ENCODE results near the gene CLCNKB. TPM values are rescaled to one million over a fixed set of nuclear protein-coding genes. Genes with fewer than 3 reads are reported as not detected.

The CLCNKB gene
- total and polyA plus RNA-seq, 11 donors = 0.50 to 2.7 (median 1.5) TPM

DNA sequence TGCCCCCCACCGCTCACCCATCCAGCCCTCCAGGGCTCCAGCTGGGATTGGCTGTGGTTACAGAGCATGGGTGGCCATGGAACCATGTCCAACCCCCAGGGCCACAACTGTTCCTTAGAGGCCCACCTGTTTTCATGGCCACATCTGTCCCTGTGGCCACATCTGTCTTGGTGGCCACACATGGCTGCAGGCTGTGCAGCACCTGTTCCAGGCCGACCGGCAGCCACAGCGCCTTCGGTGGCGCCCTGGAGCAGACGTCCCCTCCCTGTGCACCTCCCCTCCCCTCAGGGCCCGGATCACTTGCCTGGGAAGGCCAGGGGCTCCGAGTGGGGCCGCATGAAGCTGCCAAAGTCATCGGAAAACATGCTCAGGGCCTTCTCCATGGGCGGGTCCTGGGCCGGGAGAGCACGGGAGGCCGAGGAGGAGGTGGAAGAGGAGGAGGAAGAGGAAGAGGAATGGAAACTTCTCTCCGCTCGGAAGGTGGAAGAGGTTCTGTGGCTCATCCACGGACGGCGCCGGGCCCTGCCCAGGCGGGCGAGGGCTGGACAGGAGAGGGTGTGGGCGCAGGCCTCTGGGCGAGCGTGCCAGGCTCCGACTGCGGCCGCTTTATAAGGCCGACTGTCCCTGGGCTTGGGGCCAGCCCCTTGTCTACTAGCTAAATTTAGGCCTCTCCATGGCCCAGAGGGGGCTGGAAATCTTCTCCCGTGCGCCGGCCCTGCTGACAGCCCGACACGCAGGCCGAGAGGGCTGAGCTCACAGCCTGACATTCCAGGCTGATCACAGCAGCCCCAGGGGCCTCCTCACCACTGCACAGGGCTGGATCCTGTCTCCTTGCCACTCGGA, 25.9 kb upstream of the CLCNKB start, which contains the start of gene HSPB7:
Gene HSPB7 (minus strand): TSS at position 583 of the 843 bp plus-strand sequence. CDS start 80 bp downstream, at position 503.
- peak in 1 of 2 donors; percentile 93 for TF ChIP-seq POLR2A (IDR thresholded peaks at IDR 0.05)
- TF ChIP-seq, protein P1, sequence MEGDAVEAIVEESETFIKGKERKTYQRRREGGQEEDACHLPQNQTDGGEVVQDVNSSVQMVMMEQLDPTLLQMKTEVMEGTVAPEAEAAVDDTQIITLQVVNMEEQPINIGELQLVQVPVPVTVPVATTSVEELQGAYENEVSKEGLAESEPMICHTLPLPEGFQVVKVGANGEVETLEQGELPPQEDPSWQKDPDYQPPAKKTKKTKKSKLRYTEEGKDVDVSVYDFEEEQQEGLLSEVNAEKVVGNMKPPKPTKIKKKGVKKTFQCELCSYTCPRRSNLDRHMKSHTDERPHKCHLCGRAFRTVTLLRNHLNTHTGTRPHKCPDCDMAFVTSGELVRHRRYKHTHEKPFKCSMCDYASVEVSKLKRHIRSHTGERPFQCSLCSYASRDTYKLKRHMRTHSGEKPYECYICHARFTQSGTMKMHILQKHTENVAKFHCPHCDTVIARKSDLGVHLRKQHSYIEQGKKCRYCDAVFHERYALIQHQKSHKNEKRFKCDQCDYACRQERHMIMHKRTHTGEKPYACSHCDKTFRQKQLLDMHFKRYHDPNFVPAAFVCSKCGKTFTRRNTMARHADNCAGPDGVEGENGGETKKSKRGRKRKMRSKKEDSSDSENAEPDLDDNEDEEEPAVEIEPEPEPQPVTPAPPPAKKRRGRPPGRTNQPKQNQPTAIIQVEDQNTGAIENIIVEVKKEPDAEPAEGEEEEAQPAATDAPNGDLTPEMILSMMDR (IDR thresholded peaks at IDR 0.05) = peak in 3 of 12 donors; percentile 3 to 14 (median 8)
- Histone ChIP-seq H3K27ac (peak within 1 kb of the TSS; percentile 88 to 99 (median 97)), H3K4me1 (peaks cover 0 to 70% (median 34%) of the 10 kb centered on the region in 12 donors), H3K4me3 (peak within 1 kb of the TSS; percentile 27 to 81 (median 66)), H3K9me3 (no peaks in the 10 kb centered on the region), H3K27me3 (peaks cover 0 to 5% (median 0%) of the 10 kb centered on the region in 9 donors), H3K36me3 (peaks cover 0 to 10% (median 0%) of the 10 kb centered on the region in 9 donors)
- intact Hi-C loops (cut with DNase I) = no loop called here
- peak; percentile 91 to 96 (median 92) for DNase-seq
- 8 to 20% (median 13%) methylated on average over 25 to 37 of the region's 37 CpGs for WGBS, 4 donors
- peak; percentile 56 to 63 (median 60) for ATAC-seq

DNA sequence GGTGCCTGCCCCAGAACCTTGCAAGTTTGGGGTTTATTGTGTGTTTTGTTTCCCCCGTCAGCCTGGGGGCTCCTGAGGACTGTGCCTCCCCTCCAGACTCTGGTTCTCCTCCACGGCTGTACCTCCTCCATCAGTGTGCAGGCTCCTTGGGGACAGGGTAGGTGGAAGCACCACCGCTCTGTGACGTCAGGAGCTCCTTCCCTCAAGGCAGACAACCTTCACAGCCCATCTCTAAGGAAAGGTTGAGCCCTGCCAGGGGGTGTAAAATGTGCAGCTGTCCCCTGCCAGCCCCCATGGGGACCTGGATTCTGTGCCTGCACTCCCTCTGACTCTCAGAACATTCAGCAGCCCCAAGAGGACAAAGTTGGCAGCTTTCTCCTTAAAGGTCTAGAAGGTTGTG, 25.3 kb upstream of the CLCNKB start:
- ATAC-seq = peak; percentile 0 to 6 (median 2)
- TF ChIP-seq, protein P1 (IDR thresholded peaks at IDR 0.05) = no peak
- TF ChIP-seq POLR2A (IDR thresholded peaks at IDR 0.05) = no peak
- peak in 2 of 5 donors; percentile 57 to 64 for DNase-seq
- Histone ChIP-seq H3K36me3 (peaks cover 0 to 10% (median 0%) of the 10 kb centered on the region in 9 donors), H3K4me3 (peak overlapping the region in 11 of 12 donors; percentile 13 to 81 (median 66)), H3K4me1 (peaks cover 0 to 65% (median 29%) of the 10 kb centered on the region in 12 donors), H3K27me3 (peaks cover 0 to 2% (median 0%) of the 10 kb centered on the region in 9 donors), H3K27ac (peak overlapping the region; percentile 88 to 99 (median 97)), H3K9me3 (no peaks in the 10 kb centered on the region)
- 18 to 32% (median 28%) methylated on average over 4 of the region's 4 CpGs for WGBS, 4 donors
- intact Hi-C loops (cut with DNase I) = no loop called here

DNA sequence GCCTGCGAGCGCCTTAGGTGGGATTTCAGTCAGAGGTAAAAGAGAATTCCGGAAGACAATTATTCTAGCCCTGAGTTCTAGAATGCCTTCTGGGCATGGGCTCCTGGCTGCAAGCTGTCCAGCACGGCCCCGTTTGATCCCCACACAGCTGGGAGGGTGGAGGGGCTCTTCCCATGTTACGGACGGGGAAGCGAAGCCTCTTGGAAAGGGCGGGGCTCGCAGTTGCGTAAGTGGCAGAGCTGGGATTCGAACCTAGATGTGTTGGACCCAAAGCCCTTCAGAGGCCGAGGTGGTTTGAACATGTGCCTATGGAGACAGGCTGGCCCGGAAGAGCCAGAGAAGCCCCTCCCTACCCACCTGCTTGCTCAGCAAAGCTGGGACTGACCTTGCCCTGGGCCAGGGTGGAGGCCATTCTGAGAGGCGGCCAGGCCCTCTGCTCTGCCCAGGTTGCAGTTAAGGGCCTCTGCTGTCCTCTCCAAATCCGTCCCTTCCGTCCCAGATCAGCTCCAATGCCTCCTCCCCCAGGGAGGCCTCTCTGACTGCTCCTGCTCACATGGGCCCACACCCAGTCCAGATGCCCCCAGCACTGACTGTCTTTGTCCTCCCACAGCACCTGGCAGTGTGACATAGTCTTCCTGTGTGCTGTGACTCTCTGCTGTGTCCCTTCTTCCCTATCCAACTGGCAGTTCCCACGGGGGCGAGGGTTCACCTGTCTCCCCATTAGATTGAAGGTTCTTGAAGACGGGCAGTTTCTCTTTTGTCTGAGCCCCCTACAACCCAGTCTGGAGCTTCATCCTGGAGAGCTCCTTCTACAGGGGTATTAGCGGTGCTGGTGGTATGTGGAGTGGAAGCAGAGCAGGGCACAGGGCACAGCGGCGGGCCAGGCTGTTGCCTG, 24.6 kb upstream of the CLCNKB start:
- 45 to 69% (median 56%) methylated on average over 11 to 23 of the region's 23 CpGs for WGBS, 4 donors
- H3K27me3 ChIP-seq = no peaks in the 10 kb centered on the region
- DNase-seq (peak in 2 of 5 donors; percentile 56 to 61), ATAC-seq (peak; percentile 1 to 48 (median 17))
- H3K27ac ChIP-seq = peak overlapping the region; percentile 88 to 99 (median 97)
- H3K4me3 ChIP-seq = peak overlapping the region; percentile 0 to 81 (median 66)
- peaks cover 0 to 59% (median 24%) of the 10 kb centered on the region in 12 donors for H3K4me1 ChIP-seq
- TF ChIP-seq, protein P1 (IDR thresholded peaks at IDR 0.05) = no peak
- TF ChIP-seq POLR2A (IDR thresholded peaks at IDR 0.05) = peak in 1 of 2 donors; percentile 18
- H3K36me3 ChIP-seq = peaks cover 0 to 10% (median 0%) of the 10 kb centered on the region in 9 donors
- no peaks in the 10 kb centered on the region for H3K9me3 ChIP-seq
- intact Hi-C loops (cut with DNase I) = no loop called here
